Measurements from ENCODE around the gene XCL1. TPM values are rescaled to one million over a fixed set of nuclear protein-coding genes. Genes with fewer than 3 reads are reported as not detected.
"Not testable (repeated sequence)": the region's sequence is repeated elsewhere in the genome, so short reads cannot be mapped to it uniquely, and the experiment has no call there.

Gene XCL1
- total RNA-seq, 1 experiment from 2014 or later: not detected

GRCh38 chr1:168589167-168589566 lies 12.8 kb downstream of the XCL1 start:
- Histone ChIP-seq H3K36me3 (ENCODE audit: insufficient read depth, low read length) (no peaks in the 10 kb centered on the region), H2AFZ (ENCODE audit: low read length) (no peak overlapping the region), H3K9ac (ENCODE audit: low read length) (no peak overlapping the region), H3K4me2 (ENCODE audit: low read depth, low read length, poor library complexity, severe bottlenecking) (no peak overlapping the region), H3K4me1 (ENCODE audit: low read length) (no peaks in the 10 kb centered on the region), H3K27ac (ENCODE audit: low read length) (no peak overlapping the region), H3K9me3 (ENCODE audit: low read length) (no peaks in the 10 kb centered on the region), H4K20me1 (ENCODE audit: insufficient read depth, low read depth, low read length) (no peaks in the 10 kb centered on the region), H3K27me3 (ENCODE audit: low read length) (no peaks in the 10 kb centered on the region), H3K4me3 (ENCODE audit: low read length) (no peak overlapping the region), H3K79me2 (ENCODE audit: low read length) (no peaks in the 10 kb centered on the region), H3K9me2 (replicated peaks; ENCODE audit: insufficient read depth, low read length) (no peaks in the 10 kb centered on the region)
- no peak for DNase-seq

- H3K79me2 ChIP-seq (ENCODE audit: low read length): no peaks in the 10 kb centered on the region
- H3K27me3 ChIP-seq (ENCODE audit: low read length): no peaks in the 10 kb centered on the region
- H3K4me3 ChIP-seq (ENCODE audit: low read length): no peak overlapping the region
- no peaks in the 10 kb centered on the region for H3K9me3 ChIP-seq (ENCODE audit: low read length)
- no peak overlapping the region for H3K27ac ChIP-seq (ENCODE audit: low read length)
- H4K20me1 ChIP-seq (ENCODE audit: insufficient read depth, low read depth, low read length): no peaks in the 10 kb centered on the region
- H3K4me2 ChIP-seq (ENCODE audit: low read depth, low read length, poor library complexity, severe bottlenecking): no peak overlapping the region
- DNase-seq: no peak
- no peaks in the 10 kb centered on the region for H3K36me3 ChIP-seq (ENCODE audit: insufficient read depth, low read length)
- H3K9me2 ChIP-seq (replicated peaks; ENCODE audit: insufficient read depth, low read length): no peaks in the 10 kb centered on the region
- no peak overlapping the region for H2AFZ ChIP-seq (ENCODE audit: low read length)
- H3K9ac ChIP-seq (ENCODE audit: low read length): no peak overlapping the region
- H3K4me1 ChIP-seq (ENCODE audit: low read length): no peaks in the 10 kb centered on the region
Observed at GRCh38 chr1:168591066-168591465, 14.7 kb downstream of the XCL1 start.

- Histone ChIP-seq H4K20me1 (ENCODE audit: insufficient read depth, low read depth, low read length) (no peaks in the 10 kb centered on the region), H3K27ac (ENCODE audit: low read length) (no peak overlapping the region), H3K4me2 (ENCODE audit: low read depth, low read length, poor library complexity, severe bottlenecking) (no peak overlapping the region), H2AFZ (ENCODE audit: low read length) (no peak overlapping the region), H3K9ac (ENCODE audit: low read length) (no peak overlapping the region), H3K4me1 (ENCODE audit: low read length) (no peaks in the 10 kb centered on the region), H3K36me3 (ENCODE audit: insufficient read depth, low read length) (no peaks in the 10 kb centered on the region), H3K27me3 (ENCODE audit: low read length) (no peaks in the 10 kb centered on the region), H3K79me2 (ENCODE audit: low read length) (no peaks in the 10 kb centered on the region), H3K9me2 (replicated peaks; ENCODE audit: insufficient read depth, low read length) (no peaks in the 10 kb centered on the region), H3K9me3 (ENCODE audit: low read length) (no peaks in the 10 kb centered on the region), H3K4me3 (ENCODE audit: low read length) (no peak overlapping the region)
- DNase-seq: no peak
Observed at GRCh38 chr1:168591641-168592250, 15.3 kb downstream of the XCL1 start.

- not testable (repeated sequence) for H3K4me2 ChIP-seq (ENCODE audit: low read depth, low read length, poor library complexity, severe bottlenecking); H3K4me1 ChIP-seq (ENCODE audit: low read length); DNase-seq; H2AFZ ChIP-seq (ENCODE audit: low read length); H3K9me2 ChIP-seq (replicated peaks; ENCODE audit: insufficient read depth, low read length); H3K9me3 ChIP-seq (ENCODE audit: low read length); H3K27me3 ChIP-seq (ENCODE audit: low read length); H3K27ac ChIP-seq (ENCODE audit: low read length); H3K79me2 ChIP-seq (ENCODE audit: low read length); H3K36me3 ChIP-seq (ENCODE audit: insufficient read depth, low read length); H3K4me3 ChIP-seq (ENCODE audit: low read length); H3K9ac ChIP-seq (ENCODE audit: low read length); H4K20me1 ChIP-seq (ENCODE audit: insufficient read depth, low read depth, low read length)
Observed at GRCh38 chr1:168595403-168595802, 19.0 kb downstream of the XCL1 start.

GRCh38 chr1:168598125-168598524 lies 21.7 kb downstream of the XCL1 start:
- H3K9me3 ChIP-seq (ENCODE audit: low read length): no peaks in the 10 kb centered on the region
- H3K4me1 ChIP-seq (ENCODE audit: low read length): no peaks in the 10 kb centered on the region
- no peaks in the 10 kb centered on the region for H3K27me3 ChIP-seq (ENCODE audit: low read length)
- no peaks in the 10 kb centered on the region for H3K36me3 ChIP-seq (ENCODE audit: insufficient read depth, low read length)
- H3K9ac ChIP-seq (ENCODE audit: low read length): no peak overlapping the region
- DNase-seq: no peak
- H4K20me1 ChIP-seq (ENCODE audit: insufficient read depth, low read depth, low read length): 0 out of 2 replicates have a peak, but pooled peaks cover 3% of the 10 kb centered on the region
- H3K4me2 ChIP-seq (ENCODE audit: low read depth, low read length, poor library complexity, severe bottlenecking): no peak overlapping the region
- H3K9me2 ChIP-seq (replicated peaks; ENCODE audit: insufficient read depth, low read length): no peaks in the 10 kb centered on the region
- no peak overlapping the region for H3K27ac ChIP-seq (ENCODE audit: low read length)
- H2AFZ ChIP-seq (ENCODE audit: low read length): no peak overlapping the region
- no peaks in the 10 kb centered on the region for H3K79me2 ChIP-seq (ENCODE audit: low read length)
- H3K4me3 ChIP-seq (ENCODE audit: low read length): no peak overlapping the region

- Histone ChIP-seq H3K36me3 (ENCODE audit: insufficient read depth, low read length) (no peaks in the 10 kb centered on the region), H3K27ac (ENCODE audit: low read length) (no peak overlapping the region), H3K79me2 (ENCODE audit: low read length) (no peaks in the 10 kb centered on the region), H3K4me3 (ENCODE audit: low read length) (no peak overlapping the region), H3K9ac (ENCODE audit: low read length) (no peak overlapping the region), H4K20me1 (ENCODE audit: insufficient read depth, low read depth, low read length) (0 out of 2 replicates have a peak, but pooled peaks cover 3% of the 10 kb centered on the region), H3K4me1 (ENCODE audit: low read length) (no peaks in the 10 kb centered on the region), H3K9me3 (ENCODE audit: low read length) (no peaks in the 10 kb centered on the region), H2AFZ (ENCODE audit: low read length) (no peak overlapping the region), H3K27me3 (ENCODE audit: low read length) (no peaks in the 10 kb centered on the region), H3K4me2 (ENCODE audit: low read depth, low read length, poor library complexity, severe bottlenecking) (no peak overlapping the region), H3K9me2 (replicated peaks; ENCODE audit: insufficient read depth, low read length) (no peaks in the 10 kb centered on the region)
- DNase-seq: no peak
Observed at GRCh38 chr1:168598892-168599291, 22.5 kb downstream of the XCL1 start.

- Histone ChIP-seq H4K20me1 (ENCODE audit: insufficient read depth, low read depth, low read length) (0 out of 2 replicates have a peak, but pooled peaks cover 3% of the 10 kb centered on the region), H3K4me3 (ENCODE audit: low read length) (no peak overlapping the region), H3K79me2 (ENCODE audit: low read length) (no peaks in the 10 kb centered on the region), H2AFZ (ENCODE audit: low read length) (no peak overlapping the region), H3K4me1 (ENCODE audit: low read length) (no peaks in the 10 kb centered on the region), H3K9me3 (ENCODE audit: low read length) (no peaks in the 10 kb centered on the region), H3K27me3 (ENCODE audit: low read length) (no peaks in the 10 kb centered on the region), H3K9ac (ENCODE audit: low read length) (no peak overlapping the region), H3K9me2 (replicated peaks; ENCODE audit: insufficient read depth, low read length) (no peaks in the 10 kb centered on the region), H3K36me3 (ENCODE audit: insufficient read depth, low read length) (no peaks in the 10 kb centered on the region), H3K27ac (ENCODE audit: low read length) (no peak overlapping the region), H3K4me2 (ENCODE audit: low read depth, low read length, poor library complexity, severe bottlenecking) (no peak overlapping the region)
- no peak for DNase-seq
Observed at GRCh38 chr1:168599641-168600040, 23.2 kb downstream of the XCL1 start.

GRCh38 chr1:168601051-168601450 lies 24.6 kb downstream of the XCL1 start:
- Histone ChIP-seq H3K36me3 (ENCODE audit: insufficient read depth, low read length) (no peaks in the 10 kb centered on the region), H3K27me3 (ENCODE audit: low read length) (no peaks in the 10 kb centered on the region), H3K4me2 (ENCODE audit: low read depth, low read length, poor library complexity, severe bottlenecking) (no peak overlapping the region), H2AFZ (ENCODE audit: low read length) (no peak overlapping the region), H3K9me2 (replicated peaks; ENCODE audit: insufficient read depth, low read length) (no peaks in the 10 kb centered on the region), H3K9me3 (ENCODE audit: low read length) (no peaks in the 10 kb centered on the region), H3K4me3 (ENCODE audit: low read length) (no peak overlapping the region), H3K79me2 (ENCODE audit: low read length) (no peaks in the 10 kb centered on the region), H3K4me1 (ENCODE audit: low read length) (no peaks in the 10 kb centered on the region), H3K27ac (ENCODE audit: low read length) (no peak overlapping the region), H3K9ac (ENCODE audit: low read length) (no peak overlapping the region), H4K20me1 (ENCODE audit: insufficient read depth, low read depth, low read length) (0 out of 2 replicates have a peak, but pooled peaks cover 3% of the 10 kb centered on the region)
- no peak for DNase-seq
